HFFc6 (cell line): ENCODE results near the gene GCGR. TPM values are rescaled to one million over a fixed set of nuclear protein-coding genes. Genes with fewer than 3 reads are reported as not detected.

Experiments
- DNase-seq: peaks from one replicate; pipeline ENCODE4 v3.0.0-alpha.2; 2018
- H3K27ac Mint-ChIP-seq: 2 replicates; pipeline ENCODE4 v1.8.0; 2020; ENCODE audit warnings: mild to moderate bottlenecking, mixed read lengths
- H3K27me3 Mint-ChIP-seq: 2 replicates; pipeline ENCODE4 v1.8.0; 2021; ENCODE audit warnings: mild to moderate bottlenecking, moderate library complexity, mixed read lengths; ENCODE audit not compliant: insufficient read depth
- H3K36me3 Mint-ChIP-seq: 2 replicates; pipeline ENCODE4 v1.8.0; 2021; ENCODE audit warnings: low read depth, mixed read lengths
- H3K4me1 Mint-ChIP-seq: 2 replicates; pipeline ENCODE4 v1.8.0; 2020; ENCODE audit warnings: low read depth, mixed read lengths
- H3K4me3 Mint-ChIP-seq: 2 replicates; pipeline ENCODE4 v1.8.0; 2020; ENCODE audit warnings: mild to moderate bottlenecking, moderate library complexity, mixed read lengths
- H3K9me3 Mint-ChIP-seq: 2 replicates; pipeline ENCODE4 v1.8.0; 2020; ENCODE audit warnings: mild to moderate bottlenecking, mixed read lengths
- total RNA-seq, 6 experiments: library from RNA; stranded (reverse); fragmentation: NEBNext Ultra II Directional; extraction: Animal tissue kit (Norgen Biotek cat#: 25700); gene quantifications; 2 replicates in 1 of 6; 3 replicates in 5 of 6; pipeline ENCODE4 v1.2.3, GENCODE V29; 2021
- TF ChIP-seq, protein P1 (sequence below): fragments of 200-600 bp; sonication (generic); IDR thresholded peaks from 2 replicates; pipeline ENCODE4 v1.5.0; 2021; ENCODE audit warnings: antibody characterized with exemption, mild to moderate bottlenecking

GCGR gene
- total RNA-seq, 6 experiments from 2014 or later: not detected

DNA sequence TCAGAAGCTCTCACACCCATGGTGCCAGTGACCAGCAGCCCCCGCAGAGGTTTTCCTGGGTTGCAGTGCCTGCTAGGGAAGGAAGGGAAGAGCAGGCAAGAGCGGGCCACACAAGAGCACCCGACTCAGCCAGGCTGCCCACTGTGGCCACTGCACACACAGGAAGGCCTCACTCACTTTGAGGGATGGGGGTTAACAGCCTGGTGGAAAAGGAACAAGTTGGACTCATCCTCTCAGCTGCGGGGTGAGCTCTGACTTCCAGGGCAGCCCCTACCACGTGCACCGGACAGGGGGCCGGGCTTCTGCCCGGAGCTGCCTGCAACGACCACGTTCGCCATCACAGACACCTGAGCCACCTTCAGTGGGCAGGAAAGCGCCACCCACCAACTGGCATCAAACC, 48.3 kb downstream of the GCGR start:
- Mint-ChIP-seq H3K9me3 (no peaks in the 10 kb centered on the region), H3K36me3 (peaks cover 22% of the 10 kb centered on the region), H3K4me1 (no peaks in the 10 kb centered on the region), H3K27ac (no peak overlapping the region), H3K4me3 (no peak overlapping the region), H3K27me3 (peaks cover 2% of the 10 kb centered on the region)
- DNase-seq: no peak
- TF ChIP-seq, protein P1, sequence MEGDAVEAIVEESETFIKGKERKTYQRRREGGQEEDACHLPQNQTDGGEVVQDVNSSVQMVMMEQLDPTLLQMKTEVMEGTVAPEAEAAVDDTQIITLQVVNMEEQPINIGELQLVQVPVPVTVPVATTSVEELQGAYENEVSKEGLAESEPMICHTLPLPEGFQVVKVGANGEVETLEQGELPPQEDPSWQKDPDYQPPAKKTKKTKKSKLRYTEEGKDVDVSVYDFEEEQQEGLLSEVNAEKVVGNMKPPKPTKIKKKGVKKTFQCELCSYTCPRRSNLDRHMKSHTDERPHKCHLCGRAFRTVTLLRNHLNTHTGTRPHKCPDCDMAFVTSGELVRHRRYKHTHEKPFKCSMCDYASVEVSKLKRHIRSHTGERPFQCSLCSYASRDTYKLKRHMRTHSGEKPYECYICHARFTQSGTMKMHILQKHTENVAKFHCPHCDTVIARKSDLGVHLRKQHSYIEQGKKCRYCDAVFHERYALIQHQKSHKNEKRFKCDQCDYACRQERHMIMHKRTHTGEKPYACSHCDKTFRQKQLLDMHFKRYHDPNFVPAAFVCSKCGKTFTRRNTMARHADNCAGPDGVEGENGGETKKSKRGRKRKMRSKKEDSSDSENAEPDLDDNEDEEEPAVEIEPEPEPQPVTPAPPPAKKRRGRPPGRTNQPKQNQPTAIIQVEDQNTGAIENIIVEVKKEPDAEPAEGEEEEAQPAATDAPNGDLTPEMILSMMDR: no peak

DNA sequence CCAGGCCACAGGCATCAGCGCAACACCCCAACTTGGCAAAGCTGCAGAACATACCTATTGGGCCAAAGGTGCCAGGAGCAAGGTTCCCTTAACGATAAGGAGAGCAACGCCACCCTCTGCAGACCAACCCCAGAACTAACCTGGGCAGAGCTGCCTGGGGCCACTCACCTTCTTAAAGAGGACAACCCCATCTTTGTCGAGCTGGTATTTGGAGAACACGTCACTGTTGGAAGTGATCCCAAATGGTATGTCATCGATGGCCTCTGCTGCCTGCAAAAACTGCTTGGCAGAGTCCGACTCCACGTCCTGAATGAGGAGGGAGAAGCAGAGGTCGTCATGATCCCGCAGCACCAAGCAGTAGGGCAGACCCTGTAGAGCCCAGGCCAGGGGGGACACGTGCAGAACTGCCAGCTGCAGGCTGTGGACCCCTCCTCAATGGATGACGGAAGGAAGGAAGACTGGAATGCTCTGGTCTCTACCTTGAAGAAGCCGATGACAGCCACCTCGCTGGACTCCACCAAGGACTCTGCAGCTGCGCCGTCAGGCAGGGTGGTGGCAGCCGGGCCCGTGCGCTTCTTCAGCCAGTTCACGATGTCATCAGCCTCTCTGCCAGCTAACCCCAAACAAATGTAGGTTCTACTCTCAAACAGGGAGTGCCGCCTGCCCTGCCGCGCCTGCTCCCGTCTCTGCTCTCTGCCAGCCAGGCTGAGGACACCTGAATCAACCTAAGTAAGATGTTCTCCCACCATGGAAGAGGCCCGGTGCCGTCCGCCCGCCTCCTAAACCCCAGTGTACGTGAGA, 51.2 kb downstream of the GCGR start:
- no peak overlapping the region for H3K4me3 Mint-ChIP-seq
- TF ChIP-seq, protein P1: no peak
- H3K9me3 Mint-ChIP-seq: no peaks in the 10 kb centered on the region
- H3K36me3 Mint-ChIP-seq: peaks cover 35% of the 10 kb centered on the region
- no peak for DNase-seq
- H3K27me3 Mint-ChIP-seq: peaks cover 4% of the 10 kb centered on the region
- H3K27ac Mint-ChIP-seq: no peak overlapping the region; the same call in 1 of the 2 replicates
- H3K4me1 Mint-ChIP-seq: peaks cover 13% of the 10 kb centered on the region

DNA sequence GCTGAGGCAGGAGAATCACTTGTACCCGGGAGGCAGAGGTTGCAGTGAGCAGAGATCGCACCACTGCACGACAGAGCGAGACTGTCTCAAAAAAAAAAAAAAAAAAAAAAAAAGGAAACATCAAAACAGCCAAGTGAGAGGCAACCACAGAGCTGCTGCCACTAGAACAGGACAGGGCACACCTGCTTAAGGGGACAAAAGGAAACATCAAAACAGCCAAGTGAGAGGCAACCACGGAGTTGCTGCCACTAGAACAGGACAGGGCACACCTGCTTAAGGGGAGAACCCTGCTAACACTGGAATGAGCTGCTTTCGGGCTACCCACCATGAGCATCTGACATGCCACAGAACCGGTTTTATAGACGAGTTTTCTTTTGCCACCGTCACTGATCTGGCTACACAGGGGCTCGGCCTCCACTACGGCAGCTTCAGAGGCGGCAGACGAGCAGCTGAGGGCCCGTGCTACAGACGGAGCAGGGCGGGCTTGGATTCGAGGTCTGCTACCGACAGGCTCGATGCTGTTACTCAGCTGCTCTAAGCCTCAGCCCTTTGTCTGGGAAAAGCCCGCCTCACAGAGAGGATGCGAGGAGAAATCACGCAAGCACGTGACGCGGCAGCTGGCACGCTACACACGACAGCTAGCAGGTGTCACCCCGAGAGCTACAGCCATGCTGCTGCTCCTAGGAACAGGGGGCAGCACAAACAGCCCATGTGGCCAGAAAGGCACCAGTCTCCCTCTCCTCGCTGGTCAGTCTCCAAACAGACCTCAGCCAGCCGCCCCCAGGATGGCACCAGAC, 54.4 kb downstream of the GCGR start:
- peak overlapping the region; percentile 65; the same call in 1 of the 2 replicates for H3K27ac Mint-ChIP-seq
- H3K4me3 Mint-ChIP-seq: peak overlapping the region; percentile 92
- H3K27me3 Mint-ChIP-seq: peaks cover 10% of the 10 kb centered on the region
- no peak for DNase-seq
- H3K4me1 Mint-ChIP-seq: peaks cover 22% of the 10 kb centered on the region
- TF ChIP-seq, protein P1: no peak
- peaks cover 27% of the 10 kb centered on the region for H3K36me3 Mint-ChIP-seq
- no peaks in the 10 kb centered on the region for H3K9me3 Mint-ChIP-seq

DNA sequence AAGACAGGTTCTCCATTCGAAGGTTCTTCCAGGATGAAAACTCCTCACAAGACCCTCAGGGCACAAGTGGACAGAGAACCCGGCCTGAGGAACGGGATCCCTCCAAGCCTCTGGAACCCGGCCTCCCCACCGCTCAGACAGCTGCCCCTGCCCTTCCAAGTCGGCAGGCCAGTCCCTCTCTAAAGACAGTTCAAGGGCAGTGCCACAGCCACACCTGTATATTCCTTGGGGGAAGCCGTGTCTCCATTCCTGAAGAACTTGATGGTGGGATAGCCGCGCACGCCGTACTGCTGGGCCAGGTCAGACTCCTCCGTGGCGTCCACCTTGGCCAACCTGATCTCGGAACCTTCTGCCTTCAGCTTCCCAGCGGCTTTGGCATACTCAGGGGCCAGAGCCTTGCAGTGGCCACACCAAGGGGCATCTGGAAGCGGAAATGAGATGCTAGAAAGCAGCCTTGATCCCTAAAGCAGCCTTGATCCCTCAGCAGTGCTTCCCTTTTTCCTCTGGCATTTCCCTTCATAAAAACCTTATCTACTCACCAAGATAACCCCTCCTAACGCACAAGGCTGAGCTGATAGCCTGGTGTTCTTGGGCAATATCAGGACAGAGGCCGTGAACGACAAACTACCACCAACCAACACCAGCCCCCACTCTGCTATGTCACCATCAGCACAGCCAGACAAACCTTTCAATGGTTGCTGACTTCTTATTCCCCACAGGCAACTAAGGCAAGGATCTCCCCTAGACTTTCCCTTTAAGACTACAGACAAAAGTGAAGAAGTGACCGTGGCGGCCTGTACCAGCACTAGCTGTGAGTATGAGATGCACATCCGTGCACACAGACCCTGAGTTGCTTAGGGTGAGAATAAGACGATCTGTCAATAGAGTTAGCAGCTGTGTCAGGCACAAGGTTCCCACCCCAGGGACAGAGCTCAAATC, 55.3 kb downstream of the GCGR start:
- H3K36me3 Mint-ChIP-seq: peaks cover 30% of the 10 kb centered on the region
- H3K27ac Mint-ChIP-seq: peak overlapping the region; percentile 65
- H3K9me3 Mint-ChIP-seq: no peaks in the 10 kb centered on the region
- H3K4me3 Mint-ChIP-seq: peak overlapping the region; percentile 92
- peaks cover 27% of the 10 kb centered on the region for H3K4me1 Mint-ChIP-seq
- peaks cover 10% of the 10 kb centered on the region for H3K27me3 Mint-ChIP-seq
- DNase-seq: no peak
- TF ChIP-seq, protein P1: no peak
